Measurements from ENCODE around the gene MED12L.

DNA sequence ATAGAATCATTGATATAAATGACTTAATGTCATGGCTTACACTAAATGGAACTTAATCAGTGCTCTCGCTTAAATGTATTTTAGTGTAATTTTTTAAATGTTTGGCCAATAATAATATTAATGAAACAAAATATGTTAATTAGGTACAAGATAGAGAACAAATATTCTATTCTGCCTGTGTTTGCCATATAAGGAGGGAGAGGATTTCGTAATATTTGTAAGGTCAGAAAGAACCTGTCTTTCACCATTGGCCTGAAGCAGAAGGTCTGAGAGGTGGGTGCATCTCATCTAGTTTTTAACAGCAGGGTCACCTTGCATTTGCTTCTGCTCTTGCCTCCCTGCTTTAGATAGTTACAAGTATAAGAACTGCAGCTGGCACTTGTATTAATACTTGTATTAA, 228.7 kb downstream of the MED12L start:
- TF ChIP-seq, protein P1, sequence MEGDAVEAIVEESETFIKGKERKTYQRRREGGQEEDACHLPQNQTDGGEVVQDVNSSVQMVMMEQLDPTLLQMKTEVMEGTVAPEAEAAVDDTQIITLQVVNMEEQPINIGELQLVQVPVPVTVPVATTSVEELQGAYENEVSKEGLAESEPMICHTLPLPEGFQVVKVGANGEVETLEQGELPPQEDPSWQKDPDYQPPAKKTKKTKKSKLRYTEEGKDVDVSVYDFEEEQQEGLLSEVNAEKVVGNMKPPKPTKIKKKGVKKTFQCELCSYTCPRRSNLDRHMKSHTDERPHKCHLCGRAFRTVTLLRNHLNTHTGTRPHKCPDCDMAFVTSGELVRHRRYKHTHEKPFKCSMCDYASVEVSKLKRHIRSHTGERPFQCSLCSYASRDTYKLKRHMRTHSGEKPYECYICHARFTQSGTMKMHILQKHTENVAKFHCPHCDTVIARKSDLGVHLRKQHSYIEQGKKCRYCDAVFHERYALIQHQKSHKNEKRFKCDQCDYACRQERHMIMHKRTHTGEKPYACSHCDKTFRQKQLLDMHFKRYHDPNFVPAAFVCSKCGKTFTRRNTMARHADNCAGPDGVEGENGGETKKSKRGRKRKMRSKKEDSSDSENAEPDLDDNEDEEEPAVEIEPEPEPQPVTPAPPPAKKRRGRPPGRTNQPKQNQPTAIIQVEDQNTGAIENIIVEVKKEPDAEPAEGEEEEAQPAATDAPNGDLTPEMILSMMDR (IDR thresholded peaks at IDR 0.05) = no peak
- TF ChIP-seq POLR2A (IDR thresholded peaks at IDR 0.05) = no peak

Measured in esophagus squamous epithelium (tissue), 4 donors.